SK-N-MC (cell line): Measurements from ENCODE around the gene APOL6.

ENCODE experiments used
- EZH2 ChIP-seq: fragments of 200-600 bp; sonication (generic); IDR thresholded peaks from one replicate; pipeline ENCODE4 v1.6.1; 2017; ENCODE audit warnings: antibody characterized with exemption
- POLR2AphosphoS5 ChIP-seq: IDR thresholded peaks from 2 replicates; pipeline ENCODE4 v1.6.1; 2012; ENCODE audit warnings: mild to moderate bottlenecking, low read depth, low read length, borderline replicate concordance

DNA sequence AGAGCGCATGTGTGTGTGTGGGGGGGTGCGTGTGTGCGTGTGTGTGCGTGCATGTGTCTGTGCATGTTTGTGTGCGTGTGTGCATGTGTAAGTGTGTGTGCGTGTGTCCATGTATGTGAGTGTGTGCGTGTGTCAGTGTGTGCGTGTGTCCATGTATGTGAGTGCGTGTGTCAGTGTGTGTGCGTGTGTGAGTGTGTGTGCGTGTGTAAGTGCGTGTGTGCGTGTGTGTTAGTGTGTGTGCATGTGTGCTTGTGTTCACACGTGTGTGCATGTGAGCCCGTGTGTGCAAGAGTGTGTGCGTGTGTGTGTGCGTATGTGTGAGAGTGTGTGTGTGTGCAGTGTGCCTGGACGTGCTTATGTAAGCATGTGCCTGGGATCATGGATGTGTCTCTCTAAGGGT, 14.7 kb upstream of the APOL6 start:
- TF ChIP-seq POLR2AphosphoS5 (no peak), EZH2 (no peak)
